Spinal cord (tissue), 10 donors: ENCODE data around the gene GOLT1A. TPM values are rescaled to one million over a fixed set of nuclear protein-coding genes. Genes with fewer than 3 reads are reported as not detected.

Experiments
- DNase-seq, 6 donors: peaks; one replicate each; pipeline versions ENCODE4 v3.0.0 to v3.0.0-alpha.2; 2013 to 2015; ENCODE audit warnings: low spot score in 6 of 6, low read depth in 4 of 6
- H3K27ac ChIP-seq: one replicate; pipeline ENCODE4 v1.5.1; 2013; ENCODE audit warnings: low read depth, low read length, control low read depth
- H3K27me3 ChIP-seq: one replicate; pipeline ENCODE4 v1.6.1; 2013; ENCODE audit warnings: low read length; ENCODE audit not compliant: control insufficient read depth, insufficient read depth
- H3K36me3 ChIP-seq: one replicate; pipeline ENCODE4 v1.6.1; 2013; ENCODE audit warnings: low read length; ENCODE audit not compliant: control insufficient read depth, insufficient read depth
- H3K4me1 ChIP-seq: one replicate; pipeline ENCODE4 v1.6.1; 2013; ENCODE audit warnings: low read length; ENCODE audit not compliant: control insufficient read depth, insufficient read depth
- H3K4me3 ChIP-seq: one replicate; pipeline ENCODE4 v1.5.1; 2013; ENCODE audit warnings: low read depth, low read length, control low read depth
- H3K9me3 ChIP-seq: one replicate; pipeline ENCODE4 v1.6.1; 2013; ENCODE audit warnings: low read length; ENCODE audit not compliant: control insufficient read depth, insufficient read depth
- WGBS: methylation state at CpG from one replicate; pipeline ENCODE4 v1.1.5; 2013; ENCODE audit warnings: missing lambda C conversion rate; ENCODE audit not compliant: insufficient coverage; 5-methylcytosine and 5-hydroxymethylcytosine counted together
- polyA plus RNA-seq, 2 donors: library from polyadenylated mRNA; unstranded; fragments of 120-200 nt; gene quantifications; one replicate each; pipeline ENCODE4 v1.2.1, GENCODE V29; 2013; ENCODE audit not compliant: insufficient read length in 2 of 2
- total RNA-seq, 2 donors: library from RNA; depleted of rRNA in 1 of 2; stranded (reverse); fragments of 120-200 nt in 1 of 2; fragments of >200 nt in 1 of 2; gene quantifications; one replicate each; pipeline versions ENCODE4 v1.2.3 to v1.2.4, GENCODE V29; 2013 to 2014
- donor health status: healthy.

GOLT1A gene
- total and polyA plus RNA-seq, 4 donors: 2.4 to 12.5 (median 7.7) TPM

DNA sequence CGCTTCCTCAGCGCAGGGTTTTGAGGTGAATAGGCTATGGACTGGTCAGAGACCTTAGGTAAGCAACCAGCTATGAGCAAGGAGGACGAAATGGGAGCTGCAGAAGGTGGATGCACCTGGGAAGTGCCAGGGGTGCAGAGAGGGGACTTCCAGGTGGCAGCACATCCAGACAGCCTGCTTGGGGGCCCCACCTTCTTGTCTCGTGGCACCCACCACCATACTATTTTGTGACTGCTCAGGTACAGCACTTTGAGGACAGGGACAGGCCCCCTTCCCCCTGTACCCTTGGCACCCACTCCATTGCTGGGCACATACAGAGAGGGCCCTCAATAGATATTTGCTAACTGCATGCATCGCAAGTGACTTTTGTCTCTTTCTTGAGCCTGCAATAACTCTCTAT lies 16.7 kb downstream of the GOLT1A start:
- Histone ChIP-seq H3K36me3 (no peaks in the 10 kb centered on the region), H3K9me3 (no peaks in the 10 kb centered on the region), H3K4me3 (no peak overlapping the region), H3K27me3 (peaks cover 6% of the 10 kb centered on the region), H3K4me1 (peaks cover 39% of the 10 kb centered on the region), H3K27ac (no peak overlapping the region)
- 82% methylated on average over 4 of the region's 5 CpGs for whole genome bisulfite sequencing
- no peak for DNase-seq

GRCh38 chr1:204196068-204196795 lies 17.6 kb downstream of the GOLT1A start, which contains the start of gene KISS1:
Gene KISS1, minus strand, starts transcription at chr1:204196491. Its CDS starts 3,615 bp downstream, at chr1:204192876.
- Histone ChIP-seq H3K27me3 (peaks cover 6% of the 10 kb centered on the region), H3K4me3 (no peak within 1 kb of the TSS)

GRCh38 chr1:204194771-204195170 lies 19.0 kb downstream of the GOLT1A start:
- no peaks in the 10 kb centered on the region for H3K9me3 ChIP-seq
- 66% methylated on average over 2 of the region's 7 CpGs for WGBS
- no peaks in the 10 kb centered on the region for H3K36me3 ChIP-seq
- H3K27me3 ChIP-seq: peaks cover 7% of the 10 kb centered on the region
- H3K27ac ChIP-seq: no peak overlapping the region
- H3K4me3 ChIP-seq: no peak overlapping the region
- DNase-seq: no peak
- peaks cover 57% of the 10 kb centered on the region for H3K4me1 ChIP-seq

More at GRCh38 chr1:204196068-204196795, 17.6 kb downstream of the GOLT1A start, which contains the start of gene KISS1:
- H3K4me1 ChIP-seq: peaks cover 46% of the 10 kb centered on the region
- H3K27ac ChIP-seq: no peak within 1 kb of the TSS
- WGBS: 58% methylated on average over 12 of the region's 18 CpGs
- no peaks in the 10 kb centered on the region for H3K36me3 ChIP-seq
- DNase-seq: peak in 1 of 6 donors; percentile 41
- H3K9me3 ChIP-seq: no peaks in the 10 kb centered on the region

DNA sequence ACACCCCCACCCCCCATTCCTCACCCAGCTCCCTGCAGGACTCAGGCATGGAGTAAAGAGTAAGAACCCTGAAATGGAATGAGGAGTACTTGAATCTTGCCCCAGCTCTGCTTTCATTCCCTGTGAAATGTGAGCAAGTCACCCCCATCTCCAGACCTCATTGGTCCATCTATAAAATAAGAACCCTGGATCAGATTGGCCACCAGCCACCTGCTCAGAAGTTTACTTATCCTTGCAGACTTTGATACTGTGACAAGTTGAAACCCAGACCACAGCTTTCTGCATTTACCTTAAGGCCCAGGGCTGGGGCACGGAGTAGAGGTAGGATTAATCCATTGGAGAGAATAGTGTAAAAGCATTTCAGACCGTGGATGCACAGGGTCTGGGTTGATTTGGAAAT lies 19.7 kb downstream of the GOLT1A start:
- WGBS: 100% methylated on average over 2 of the region's 2 CpGs
- DNase-seq: no peak
- H3K36me3 ChIP-seq: no peaks in the 10 kb centered on the region
- H3K9me3 ChIP-seq: no peaks in the 10 kb centered on the region
- no peak overlapping the region for H3K27ac ChIP-seq
- H3K27me3 ChIP-seq: peaks cover 13% of the 10 kb centered on the region
- peaks cover 58% of the 10 kb centered on the region for H3K4me1 ChIP-seq
- no peak overlapping the region for H3K4me3 ChIP-seq

DNA sequence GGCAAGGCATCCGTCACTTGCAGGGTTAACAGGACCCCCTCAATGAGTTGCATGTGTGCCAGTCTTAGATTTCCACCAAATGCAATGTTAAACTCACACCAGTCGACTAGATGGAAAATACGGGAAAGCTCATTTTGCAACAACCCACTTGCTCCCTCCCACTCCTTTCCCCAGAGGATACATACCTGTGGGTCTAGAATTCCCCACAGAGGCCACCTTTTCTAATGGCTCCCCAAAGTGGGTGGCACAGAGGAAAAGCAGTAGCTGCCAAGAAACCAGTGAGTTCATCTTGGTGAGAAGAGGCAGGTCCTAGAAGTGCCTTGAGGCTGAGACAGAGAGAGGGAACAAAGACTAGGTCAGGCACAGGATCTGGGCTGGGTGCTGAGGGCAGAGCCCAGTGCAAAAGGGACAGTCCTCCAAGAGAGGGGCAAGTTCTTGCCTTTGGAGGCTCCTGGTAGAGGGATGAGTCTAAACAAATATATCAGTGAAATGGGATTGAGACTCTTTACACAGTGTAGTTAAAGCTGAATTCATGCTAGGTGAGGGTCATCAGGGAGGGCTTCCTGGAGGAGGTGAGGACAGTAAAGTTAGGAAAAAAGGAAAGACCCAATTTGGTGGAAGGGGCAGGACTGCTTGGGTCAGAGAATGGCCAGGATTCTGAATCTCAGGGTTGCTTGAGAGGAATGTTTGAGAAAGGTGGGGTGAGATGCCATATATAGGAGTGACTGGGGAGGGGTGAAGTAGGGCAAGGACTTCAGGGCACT lies 21.0 kb downstream of the GOLT1A start:
- Histone ChIP-seq H3K27me3 (peaks cover 18% of the 10 kb centered on the region), H3K27ac (no peak overlapping the region), H3K36me3 (no peaks in the 10 kb centered on the region), H3K9me3 (no peaks in the 10 kb centered on the region), H3K4me1 (peaks cover 50% of the 10 kb centered on the region), H3K4me3 (no peak overlapping the region)
- DNase-seq: no peak
- WGBS: 60% methylated on average over 1 of the region's 3 CpGs

GRCh38 chr1:204192046-204192445 lies 21.7 kb downstream of the GOLT1A start:
- Histone ChIP-seq H3K4me3 (no peak overlapping the region), H3K27me3 (peaks cover 22% of the 10 kb centered on the region), H3K4me1 (peaks cover 50% of the 10 kb centered on the region), H3K9me3 (no peaks in the 10 kb centered on the region), H3K36me3 (no peaks in the 10 kb centered on the region), H3K27ac (peak overlapping the region; percentile 26)
- no peak for DNase-seq
- WGBS: 100% methylated on average over 1 of the region's 2 CpGs

GRCh38 chr1:204191456-204191855 lies 22.3 kb downstream of the GOLT1A start:
- DNase-seq: peak; percentile 58 to 94 (median 82)
- Histone ChIP-seq H3K27ac (no peak overlapping the region), H3K9me3 (no peaks in the 10 kb centered on the region), H3K4me1 (peaks cover 50% of the 10 kb centered on the region), H3K36me3 (no peaks in the 10 kb centered on the region), H3K4me3 (no peak overlapping the region), H3K27me3 (peaks cover 22% of the 10 kb centered on the region)
- WGBS: 28% methylated on average over 5 of the region's 7 CpGs

- Histone ChIP-seq H3K36me3 (no peaks in the 10 kb centered on the region), H3K27ac (no peak overlapping the region), H3K4me1 (peaks cover 44% of the 10 kb centered on the region), H3K4me3 (no peak overlapping the region), H3K9me3 (no peaks in the 10 kb centered on the region), H3K27me3 (peaks cover 22% of the 10 kb centered on the region)
- WGBS: 10% methylated on average over 31 of the region's 44 CpGs
- peak in 2 of 6 donors; percentile 44 to 78 for DNase-seq
These were observed 23.3 kb downstream of the GOLT1A start for GRCh38 chr1:204190212-204191211.
